ENCODE measurements around the gene B3GALT5. TPM values are rescaled to one million over a fixed set of nuclear protein-coding genes. Genes with fewer than 3 reads are reported as not detected.

B3GALT5 gene
- total and polyA plus RNA-seq, 2 of the 4 experiments (the other 2 are of a cell fraction): 0.05 to 0.18 TPM

DNA sequence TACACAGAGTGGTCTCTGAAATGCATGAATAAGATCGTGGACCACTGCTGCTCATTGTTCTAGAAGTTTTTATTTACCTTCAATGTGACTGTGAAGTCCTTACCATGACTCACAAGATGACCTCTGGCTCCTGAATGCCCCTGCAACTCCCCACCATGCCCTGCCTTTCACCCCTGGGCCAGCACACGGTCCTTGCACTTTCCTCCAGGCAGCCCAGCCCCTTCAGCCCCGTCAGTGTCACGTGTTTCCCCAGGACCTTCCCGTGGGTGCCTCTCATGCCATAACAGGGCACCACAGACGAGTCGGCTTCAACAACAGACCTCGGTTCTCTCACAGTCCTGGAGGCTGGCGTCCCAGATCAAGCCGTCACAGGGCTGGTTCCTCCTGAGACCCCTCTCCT, 62.1 kb downstream of the B3GALT5 start:
- Histone ChIP-seq H4K8ac (ENCODE audit: low read depth in 2 of 2, low read length in 2 of 2) (no peak overlapping the region), H3K27me3 (ENCODE audit: control insufficient read depth, insufficient read depth, low read length) (peaks cover 2% of the 10 kb centered on the region), H3K18ac (ENCODE audit: low read depth, low read length) (no peak overlapping the region), H3K4ac (ENCODE audit: low read depth, low read length) (no peak overlapping the region), H2AK9ac (replicated peaks; ENCODE audit: low read depth, low read length, poor library complexity) (no peak overlapping the region), H2BK20ac (ENCODE audit: low read depth, low read length) (no peak overlapping the region), H3K27ac (ENCODE audit: insufficient read depth, low read length) (no peak overlapping the region), H3K56ac (ENCODE audit: extremely low read depth, insufficient read depth, low read length) (no peak overlapping the region), H3K9me1 (ENCODE audit: insufficient read depth, low read length) (no peaks in the 10 kb centered on the region), H4K91ac (ENCODE audit: insufficient read depth, low read depth, low read length) (no peak overlapping the region), H3K9ac (ENCODE audit: low read depth, low read length) (no peak overlapping the region), H3K9me3 (ENCODE audit: control insufficient read depth, insufficient read depth, low read length) (peaks cover 8% of the 10 kb centered on the region; the same call in 1 of the 2 replicates), H3K4me1 (ENCODE audit: control insufficient read depth, insufficient read depth, low read length) (no peaks in the 10 kb centered on the region), H2BK120ac (ENCODE audit: low read depth, low read length) (no peak overlapping the region), H3K4me2 (ENCODE audit: low read depth, low read length) (no peak overlapping the region), H3K4me3 (ENCODE audit: insufficient read depth, low read depth, low read length) (no peak overlapping the region), H3K23ac (ENCODE audit: low read depth, low read length) (no peak overlapping the region), H3K36me3 (ENCODE audit: control insufficient read depth, insufficient read depth, low read length) (no peaks in the 10 kb centered on the region), H2BK5ac (ENCODE audit: low read depth, low read length, poor library complexity, severe bottlenecking) (no peak overlapping the region), H2AFZ (replicated peaks; ENCODE audit: low read length, poor library complexity) (no peak overlapping the region), H3K79me1 (ENCODE audit: low read depth in 1 of 2, low read length in 2 of 2) (no peaks in the 10 kb centered on the region), H4K20me1 (ENCODE audit: insufficient read depth, low read length) (no peaks in the 10 kb centered on the region), H2BK15ac (ENCODE audit: low read depth, low read length) (no peak overlapping the region), H3K14ac (replicated peaks; ENCODE audit: low read depth, low read length) (no peak overlapping the region), H4K5ac (ENCODE audit: low read depth, low read length) (no peak overlapping the region), H2AK5ac (ENCODE audit: low read depth, low read length) (no peak overlapping the region)
- ChIA-PET POLR2A (ENCODE audit: unreplicated experiment) (no interaction called here), CTCF (no interaction called here)
- WGBS, 2 experiments (ENCODE audit: extremely low coverage in 2 of 2, insufficient read length in 1 of 2): 49% methylated on average over 3 of the region's 10 CpGs; no CpG with 5 or more reads in 1 of the 2 experiments
- in situ Hi-C loops (cut with MboI; ENCODE audit: low sequenced_read_pairs) (no loop called here), dilution Hi-C loops (cut with HindIII; ENCODE audit: low sequenced_read_pairs, unreplicated experiment) (no loop called here), intact Hi-C loops (cut with micrococcal nuclease) (no loop called here)
- no peak for ATAC-seq (ENCODE audit: low read depth)
- no peak for DNase-seq
- no peak for TF ChIP-seq SMC3 (IDR thresholded peaks at IDR 0.05; ENCODE audit: low read depth, low read length)
- no peak for TF ChIP-seq CHD1 (IDR thresholded peaks at IDR 0.05; ENCODE audit: low read depth, low read length)
- TF ChIP-seq MXI1 (IDR thresholded peaks at IDR 0.05; ENCODE audit: borderline replicate concordance, low read depth, low read length): no peak
- no peak for TF ChIP-seq RFX5 (IDR thresholded peaks at IDR 0.05; ENCODE audit: low read depth, low read length)
- TF ChIP-seq, protein P1, sequence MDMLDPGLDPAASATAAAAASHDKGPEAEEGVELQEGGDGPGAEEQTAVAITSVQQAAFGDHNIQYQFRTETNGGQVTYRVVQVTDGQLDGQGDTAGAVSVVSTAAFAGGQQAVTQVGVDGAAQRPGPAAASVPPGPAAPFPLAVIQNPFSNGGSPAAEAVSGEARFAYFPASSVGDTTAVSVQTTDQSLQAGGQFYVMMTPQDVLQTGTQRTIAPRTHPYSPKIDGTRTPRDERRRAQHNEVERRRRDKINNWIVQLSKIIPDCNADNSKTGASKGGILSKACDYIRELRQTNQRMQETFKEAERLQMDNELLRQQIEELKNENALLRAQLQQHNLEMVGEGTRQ (IDR thresholded peaks at IDR 0.05; ENCODE audit: low read depth, low read length): no peak
- TF ChIP-seq, protein P2, sequence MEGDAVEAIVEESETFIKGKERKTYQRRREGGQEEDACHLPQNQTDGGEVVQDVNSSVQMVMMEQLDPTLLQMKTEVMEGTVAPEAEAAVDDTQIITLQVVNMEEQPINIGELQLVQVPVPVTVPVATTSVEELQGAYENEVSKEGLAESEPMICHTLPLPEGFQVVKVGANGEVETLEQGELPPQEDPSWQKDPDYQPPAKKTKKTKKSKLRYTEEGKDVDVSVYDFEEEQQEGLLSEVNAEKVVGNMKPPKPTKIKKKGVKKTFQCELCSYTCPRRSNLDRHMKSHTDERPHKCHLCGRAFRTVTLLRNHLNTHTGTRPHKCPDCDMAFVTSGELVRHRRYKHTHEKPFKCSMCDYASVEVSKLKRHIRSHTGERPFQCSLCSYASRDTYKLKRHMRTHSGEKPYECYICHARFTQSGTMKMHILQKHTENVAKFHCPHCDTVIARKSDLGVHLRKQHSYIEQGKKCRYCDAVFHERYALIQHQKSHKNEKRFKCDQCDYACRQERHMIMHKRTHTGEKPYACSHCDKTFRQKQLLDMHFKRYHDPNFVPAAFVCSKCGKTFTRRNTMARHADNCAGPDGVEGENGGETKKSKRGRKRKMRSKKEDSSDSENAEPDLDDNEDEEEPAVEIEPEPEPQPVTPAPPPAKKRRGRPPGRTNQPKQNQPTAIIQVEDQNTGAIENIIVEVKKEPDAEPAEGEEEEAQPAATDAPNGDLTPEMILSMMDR (conservative IDR thresholded peaks at IDR 0.05; ENCODE audit: low read depth, low read length): no peak
- no peak for TF ChIP-seq BHLHE40 (IDR thresholded peaks at IDR 0.05; ENCODE audit: low read depth, low read length)
- no peak for TF ChIP-seq RCOR1 (IDR thresholded peaks at IDR 0.05; ENCODE audit: insufficient replicate concordance, low read length)
- no peak for TF ChIP-seq MAFK (IDR thresholded peaks at IDR 0.05; ENCODE audit: low read depth, low read length)
- TF ChIP-seq, protein P3, sequence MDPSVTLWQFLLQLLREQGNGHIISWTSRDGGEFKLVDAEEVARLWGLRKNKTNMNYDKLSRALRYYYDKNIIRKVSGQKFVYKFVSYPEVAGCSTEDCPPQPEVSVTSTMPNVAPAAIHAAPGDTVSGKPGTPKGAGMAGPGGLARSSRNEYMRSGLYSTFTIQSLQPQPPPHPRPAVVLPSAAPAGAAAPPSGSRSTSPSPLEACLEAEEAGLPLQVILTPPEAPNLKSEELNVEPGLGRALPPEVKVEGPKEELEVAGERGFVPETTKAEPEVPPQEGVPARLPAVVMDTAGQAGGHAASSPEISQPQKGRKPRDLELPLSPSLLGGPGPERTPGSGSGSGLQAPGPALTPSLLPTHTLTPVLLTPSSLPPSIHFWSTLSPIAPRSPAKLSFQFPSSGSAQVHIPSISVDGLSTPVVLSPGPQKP (IDR thresholded peaks at IDR 0.05; ENCODE audit: borderline replicate concordance, low read depth, low read length): no peak
- no peak for TF ChIP-seq CEBPB (IDR thresholded peaks at IDR 0.05; ENCODE audit: low read depth, low read length)
- no peak for TF ChIP-seq FOS (IDR thresholded peaks at IDR 0.05; ENCODE audit: low read depth, low read length)
- no peak for TF ChIP-seq NFE2L2 (IDR thresholded peaks at IDR 0.05; ENCODE audit: low read depth, low read length)
- BruUV-seq (replicated peaks): no TSS peak
